Stomach (tissue), 9 donors: ENCODE measurements around the gene COMMD3. TPM values are rescaled to one million over a fixed set of nuclear protein-coding genes. Genes with fewer than 3 reads are reported as not detected.

ENCODE experiments used
- DNase-seq, 2 donors: peaks; one replicate each; pipeline versions ENCODE4 v3.0.0 to v3.0.0-alpha.2; 2013 to 2019
- H3K27ac ChIP-seq, 5 donors: fragments of 200-600 bp in 4 of 5; sonication (generic) in 4 of 5; one replicate each; pipeline ENCODE4 v1.5.1; 2013 to 2019; ENCODE audit warnings: mild to moderate bottlenecking in 1 of 5, moderate library complexity in 1 of 5
- H3K27me3 ChIP-seq, 3 donors: fragments of 200-600 bp; sonication (generic); one replicate each; pipeline ENCODE4 v1.5.1; 2017 to 2019; ENCODE audit warnings: mixed run types in 1 of 3
- H3K36me3 ChIP-seq, 4 donors: fragments of 200-600 bp; sonication (generic); 1 replicate in 3 of 4; 2 replicates in 1 of 4; pipeline ENCODE4 v1.5.1; 2016 to 2019
- H3K4me1 ChIP-seq, 4 donors: fragments of 200-600 bp; sonication (generic); one replicate each; pipeline ENCODE4 v1.5.1; 2016 to 2019
- H3K4me3 ChIP-seq, 4 donors: fragments of 200-600 bp; sonication (generic) in 3 of 4; one replicate each; pipeline ENCODE4 v1.5.1; 2016 to 2019; ENCODE audit warnings: mild to moderate bottlenecking in 1 of 4
- H3K9me3 ChIP-seq, 4 donors: fragments of 200-600 bp; sonication (generic); one replicate each; pipeline ENCODE4 v1.5.1; 2016 to 2019
- CTCF ChIP-seq, 7 experiments: fragments of 450-650 bp in 4 of 7; fragments of 200-600 bp in 3 of 7; sonication (generic) in 3 of 7; IDR thresholded peaks; one replicate each; pipeline ENCODE4 v1.5.1; 2016 to 2019; ENCODE audit warnings: antibody characterized with exemption in 7 of 7, control low read depth in 2 of 7, mild to moderate bottlenecking in 1 of 7
- EP300 ChIP-seq: sonication (generic); formaldehyde crosslinking; IDR thresholded peaks from one replicate; pipeline ENCODE4 v1.6.1; 2017; ENCODE audit warnings: antibody characterized with exemption
- POLR2A ChIP-seq, 4 donors: fragments of 450-650 bp; IDR thresholded peaks; one replicate each; pipeline ENCODE4 v1.6.1; 2016; ENCODE audit warnings: antibody characterized with exemption in 4 of 4, control low read depth in 2 of 4, mild to moderate bottlenecking in 1 of 4, moderate library complexity in 1 of 4
- POLR2AphosphoS5 ChIP-seq, 3 donors: sonication (generic); formaldehyde crosslinking; IDR thresholded peaks; one replicate each; pipeline ENCODE4 v1.6.1; 2016; ENCODE audit warnings: antibody characterized with exemption in 3 of 3
- WGBS, 5 donors: extraction: QIAGEN DNeasy Blood & Tissue Kit in 3 of 5; methylation state at CpG; one replicate each; pipeline versions ENCODE4 v1.1.5 to v1.1.7; 2013 to 2018; 5-methylcytosine and 5-hydroxymethylcytosine counted together
- intact Hi-C: fragments of 100-400 bp; cut with DNase I; formaldehyde crosslinking; loops from one replicate; pipeline ENCODE4 v1.15.1; 2023; ENCODE audit warnings: low total_unique reads
- polyA plus RNA-seq, 3 donors: library from polyadenylated mRNA; stranded (reverse); fragments of 200-250 nt; gene quantifications; one replicate each; pipeline ENCODE4 v1.2.3, GENCODE V29; 2013
- total RNA-seq, 5 donors: library from RNA; depleted of rRNA; stranded (reverse); fragments of >200 nt; gene quantifications; one replicate each; pipeline versions ENCODE4 v1.1.0 to v1.2.3, GENCODE V29; 2014 to 2016
- donor health status: healthy with polysubstance abuse.
- donor health status: Bipolar disorder and iron deficiency.
- donor health status: healthy.

Gene COMMD3
- total and polyA plus RNA-seq, 8 donors = 4.1 to 57.7 (median 27.1) TPM

- Histone ChIP-seq H3K27ac (peak overlapping the region in 1 of 5 donors; percentile 23), H3K9me3 (peaks cover 0 to 13% (median 3%) of the 10 kb centered on the region in 4 donors), H3K4me1 (peaks cover 22 to 34% (median 32%) of the 10 kb centered on the region in 4 donors), H3K4me3 (no peak overlapping the region), H3K27me3 (peaks cover 32 to 56% (median 47%) of the 10 kb centered on the region in 3 donors), H3K36me3 (peaks cover 11 to 22% (median 19%) of the 10 kb centered on the region in 4 donors)
- intact Hi-C loops = no loop called here
- WGBS, 5 donors = 58 to 68% (median 66%) methylated on average over 25 of the region's 25 CpGs
- TF ChIP-seq POLR2AphosphoS5 (IDR thresholded peaks at IDR 0.05) (no peak), EP300 (no peak), CTCF (IDR thresholded peaks at IDR 0.05) (no peak), POLR2A (IDR thresholded peaks at IDR 0.05) (no peak)
- no peak for DNase-seq
Observed at GRCh38 chr10:22333167-22333974, 17.2 kb downstream of the COMMD3 start.

GRCh38 chr10:22333975-22334282, 17.7 kb downstream of the COMMD3 start:
- intact Hi-C loops = no loop called here
- peaks cover 0 to 13% (median 3%) of the 10 kb centered on the region in 4 donors for H3K9me3 ChIP-seq
- peaks cover 22 to 34% (median 32%) of the 10 kb centered on the region in 4 donors for H3K4me1 ChIP-seq
- WGBS, 5 donors = 55 to 63% (median 57%) methylated on average over 16 of the region's 16 CpGs
- H3K27ac ChIP-seq = no peak overlapping the region
- peaks cover 10 to 16% (median 13%) of the 10 kb centered on the region in 4 donors for H3K36me3 ChIP-seq
- DNase-seq = no peak
- peak overlapping the region in 1 of 4 donors; percentile 51 for H3K4me3 ChIP-seq
- TF ChIP-seq POLR2A (IDR thresholded peaks at IDR 0.05) (no peak), EP300 (no peak), POLR2AphosphoS5 (IDR thresholded peaks at IDR 0.05) (no peak), CTCF (IDR thresholded peaks at IDR 0.05) (no peak)
- H3K27me3 ChIP-seq = peaks cover 38 to 61% (median 52%) of the 10 kb centered on the region in 3 donors

- no peak for TF ChIP-seq POLR2AphosphoS5 (IDR thresholded peaks at IDR 0.05)
- no peak for TF ChIP-seq CTCF (IDR thresholded peaks at IDR 0.05)
- no peak for TF ChIP-seq EP300
- no peak for TF ChIP-seq POLR2A (IDR thresholded peaks at IDR 0.05)
- intact Hi-C loops = no loop called here
- H3K27me3 ChIP-seq = peaks cover 41 to 68% (median 57%) of the 10 kb centered on the region in 3 donors
- peak overlapping the region in 1 of 5 donors; percentile 31 for H3K27ac ChIP-seq
- 9 to 29% (median 19%) methylated on average over 52 to 73 of the region's 73 CpGs for WGBS, 5 donors
- H3K9me3 ChIP-seq = peaks cover 0 to 13% (median 3%) of the 10 kb centered on the region in 4 donors
- H3K4me1 ChIP-seq = peaks cover 23 to 35% (median 33%) of the 10 kb centered on the region in 4 donors
- peak overlapping the region; percentile 39 to 53 (median 48) for H3K4me3 ChIP-seq
- peak in 1 of 2 donors; percentile 83 for DNase-seq
- peaks cover 3 to 10% (median 7%) of the 10 kb centered on the region in 4 donors for H3K36me3 ChIP-seq
Observed at GRCh38 chr10:22334414-22335172, 18.4 kb downstream of the COMMD3 start.
